Effector CD4-positive, alpha-beta T cell (primary cell): Measurements from ENCODE around the gene PYGB.

Experiments
- DNase-seq: peaks from one replicate; pipeline ENCODE4 v3.0.0-alpha.2; 2020

PYGB gene

GRCh38 chr20:25283221-25283951, 35.5 kb downstream of the PYGB start:
- no peak for DNase-seq

- no peak for DNase-seq
These were observed 36.3 kb downstream of the PYGB start for GRCh38 chr20:25284131-25284601.

- DNase-seq, result no peak
These were observed 37.3 kb downstream of the PYGB start for GRCh38 chr20:25285091-25285647.

- DNase-seq, result no peak
These were observed 38.2 kb downstream of the PYGB start for GRCh38 chr20:25285856-25286798.

- DNase-seq, result no peak
These were observed 39.0 kb downstream of the PYGB start for GRCh38 chr20:25286917-25287316.

GRCh38 chr20:25287631-25288290, 39.9 kb downstream of the PYGB start:
- no peak for DNase-seq

- DNase-seq, result no peak
These were observed 40.7 kb downstream of the PYGB start for GRCh38 chr20:25288291-25289181.

GRCh38 chr20:25289886-25290597, 42.2 kb downstream of the PYGB start:
- DNase-seq, result no peak

GRCh38 chr20:25290646-25291431, 43.0 kb downstream of the PYGB start:
- DNase-seq, result no peak

- no peak for DNase-seq
These were observed 43.7 kb downstream of the PYGB start for GRCh38 chr20:25291432-25292133.

- DNase-seq, result no peak
These were observed 44.4 kb downstream of the PYGB start for GRCh38 chr20:25292176-25292891.

- no peak for DNase-seq
These were observed 45.6 kb downstream of the PYGB start for GRCh38 chr20:25293507-25293906.

GRCh38 chr20:25293910-25294458, 46.1 kb downstream of the PYGB start:
- DNase-seq, result no peak

GRCh38 chr20:25294459-25295385, 46.8 kb downstream of the PYGB start:
- DNase-seq, result peak; percentile 39

- no peak for DNase-seq
These were observed 47.7 kb downstream of the PYGB start for GRCh38 chr20:25295386-25296093.
